Stimulated activated CD8-positive, alpha-beta memory T cell treated with anti-CD3 and anti-CD28 coated beads, Interleukin-2, amount 100 ng/mL, for 1 hour (primary cell): ENCODE measurements around the gene HGD.
"Not testable (repeated sequence)": the region's sequence is repeated elsewhere in the genome, so short reads cannot be mapped to it uniquely, and the experiment has no call there.

ENCODE experiments used
- DNase-seq, 2 donors: peaks; one replicate each; pipeline ENCODE4 v3.0.0-alpha.2; 2020; ENCODE audit warnings: low read depth in 2 of 2

Gene HGD

GRCh38 chr3:120637851-120638559, 44.0 kb downstream of the HGD start:
- no peak for DNase-seq

- DNase-seq: no peak
These were observed 45.1 kb downstream of the HGD start for GRCh38 chr3:120636795-120637401.

GRCh38 chr3:120634539-120634938, 47.5 kb downstream of the HGD start:
- DNase-seq: no peak

- DNase-seq: no peak
These were observed 56.9 kb downstream of the HGD start for GRCh38 chr3:120625159-120625586.

- no peak for DNase-seq
These were observed 58.3 kb downstream of the HGD start for GRCh38 chr3:120623727-120624093.

- no peak for DNase-seq
These were observed 58.9 kb downstream of the HGD start for GRCh38 chr3:120622870-120623726.

GRCh38 chr3:120622457-120622856, 59.6 kb downstream of the HGD start:
- DNase-seq: no peak

GRCh38 chr3:120616745-120617144, 65.3 kb downstream of the HGD start:
- not testable (repeated sequence) for DNase-seq

- DNase-seq: no peak
These were observed 66.0 kb downstream of the HGD start for GRCh38 chr3:120615847-120616609.

GRCh38 chr3:120614765-120615164, 67.3 kb downstream of the HGD start:
- no peak for DNase-seq

GRCh38 chr3:120608506-120608905, 73.5 kb downstream of the HGD start:
- no peak for DNase-seq

GRCh38 chr3:120604784-120605183, 77.3 kb downstream of the HGD start:
- no peak for DNase-seq

GRCh38 chr3:120604382-120604781, 77.7 kb downstream of the HGD start:
- DNase-seq: no peak

GRCh38 chr3:120602682-120603081, 79.4 kb downstream of the HGD start:
- DNase-seq: no peak

GRCh38 chr3:120601554-120601953, 80.5 kb downstream of the HGD start:
- DNase-seq: no peak

- DNase-seq: no peak
These were observed 82.8 kb downstream of the HGD start for GRCh38 chr3:120599211-120599610.

GRCh38 chr3:120597445-120598049, 84.5 kb downstream of the HGD start:
- no peak for DNase-seq

- DNase-seq: no peak
These were observed 85.2 kb downstream of the HGD start for GRCh38 chr3:120596853-120597223.

GRCh38 chr3:120596116-120596852, 85.8 kb downstream of the HGD start, which contains the start of gene NDUFB4:
NDUFB4 (plus strand) TSS chr3:120596336; CDS start chr3:120596360, 24 bp downstream.
- peak; percentile 88 to 94 for DNase-seq

- DNase-seq: no peak
These were observed 86.3 kb downstream of the HGD start for GRCh38 chr3:120595788-120596115.
